ENCODE results near the gene REEP3.

DNA sequence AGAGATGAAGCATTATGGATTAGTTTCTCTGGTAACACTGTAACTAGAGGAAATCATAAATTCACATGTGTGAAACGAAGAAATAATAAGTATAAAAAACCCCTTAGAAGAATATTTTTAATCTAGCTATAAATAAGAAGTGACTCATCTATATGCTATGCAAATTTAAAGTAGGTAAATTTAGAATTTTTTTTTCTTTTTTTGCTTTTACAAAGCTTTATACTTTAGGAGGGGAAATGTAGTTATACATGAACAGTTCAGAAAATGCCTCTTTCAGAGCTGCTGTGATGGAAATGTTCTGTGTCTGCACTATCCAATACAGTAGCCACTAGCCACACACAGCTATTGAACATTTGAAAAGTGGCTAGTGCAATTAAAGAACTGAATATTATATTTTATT lies 87.3 kb downstream of the REEP3 start:
- TF ChIP-seq EP300 (conservative IDR thresholded peaks at IDR 0.05; ENCODE audit: poor library complexity, severe bottlenecking) (no peak), EZH2 (IDR thresholded peaks at IDR 0.05; ENCODE audit: borderline replicate concordance, insufficient read depth, low read length, poor library complexity, severe bottlenecking) (no peak), SMC3 (conservative IDR thresholded peaks at IDR 0.05; ENCODE audit: poor library complexity) (no peak)
- TF ChIP-seq, protein P1, sequence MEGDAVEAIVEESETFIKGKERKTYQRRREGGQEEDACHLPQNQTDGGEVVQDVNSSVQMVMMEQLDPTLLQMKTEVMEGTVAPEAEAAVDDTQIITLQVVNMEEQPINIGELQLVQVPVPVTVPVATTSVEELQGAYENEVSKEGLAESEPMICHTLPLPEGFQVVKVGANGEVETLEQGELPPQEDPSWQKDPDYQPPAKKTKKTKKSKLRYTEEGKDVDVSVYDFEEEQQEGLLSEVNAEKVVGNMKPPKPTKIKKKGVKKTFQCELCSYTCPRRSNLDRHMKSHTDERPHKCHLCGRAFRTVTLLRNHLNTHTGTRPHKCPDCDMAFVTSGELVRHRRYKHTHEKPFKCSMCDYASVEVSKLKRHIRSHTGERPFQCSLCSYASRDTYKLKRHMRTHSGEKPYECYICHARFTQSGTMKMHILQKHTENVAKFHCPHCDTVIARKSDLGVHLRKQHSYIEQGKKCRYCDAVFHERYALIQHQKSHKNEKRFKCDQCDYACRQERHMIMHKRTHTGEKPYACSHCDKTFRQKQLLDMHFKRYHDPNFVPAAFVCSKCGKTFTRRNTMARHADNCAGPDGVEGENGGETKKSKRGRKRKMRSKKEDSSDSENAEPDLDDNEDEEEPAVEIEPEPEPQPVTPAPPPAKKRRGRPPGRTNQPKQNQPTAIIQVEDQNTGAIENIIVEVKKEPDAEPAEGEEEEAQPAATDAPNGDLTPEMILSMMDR (IDR thresholded peaks at IDR 0.05; ENCODE audit: poor library complexity, severe bottlenecking): no peak
